Esophagus muscularis mucosa (tissue), 4 donors: ENCODE measurements around the gene UBA52. TPM values are rescaled to one million over a fixed set of nuclear protein-coding genes. Genes with fewer than 3 reads are reported as not detected.

Experiments
- DNase-seq: peaks from one replicate; pipeline ENCODE4 v3.0.0-alpha.2; 2017; ENCODE audit errors: extremely low spot score
- H3K27ac ChIP-seq, 4 donors: fragments of 200-600 bp; sonication (generic); replicated peaks in 1 of 4; 1 replicate in 3 of 4; 2 replicates in 1 of 4; pipeline ENCODE4 v1.5.1; 2016 to 2019; ENCODE audit warnings: mild to moderate bottlenecking in 1 of 4
- H3K27me3 ChIP-seq, 4 donors: fragments of 200-600 bp; sonication (generic); one replicate each; pipeline versions ENCODE4 v1.5.1 to v1.6.0; 2016 to 2019
- H3K36me3 ChIP-seq, 4 donors: fragments of 200-600 bp; sonication (generic); one replicate each; pipeline ENCODE4 v1.5.1; 2016 to 2019
- H3K4me1 ChIP-seq, 4 donors: fragments of 200-600 bp; sonication (generic); one replicate each; pipeline ENCODE4 v1.5.1; 2016 to 2019
- H3K4me3 ChIP-seq, 4 donors: fragments of 200-600 bp; sonication (generic); 1 replicate in 2 of 4; 2 replicates in 2 of 4; pipeline ENCODE4 v1.5.1; 2016 to 2019; ENCODE audit warnings: mild to moderate bottlenecking in 4 of 4, moderate library complexity in 1 of 4
- H3K9me3 ChIP-seq, 4 donors: fragments of 200-600 bp; sonication (generic); 1 replicate in 3 of 4; 2 replicates in 1 of 4; pipeline ENCODE4 v1.5.1; 2016 to 2019
- CTCF ChIP-seq, 3 experiments: fragments of 200-600 bp in 2 of 3; fragments of 450-650 bp in 1 of 3; sonication (generic) in 2 of 3; IDR thresholded peaks; one replicate each; pipeline ENCODE4 v1.5.1; 2017 to 2019; ENCODE audit warnings: antibody characterized with exemption in 3 of 3, mild to moderate bottlenecking in 2 of 3, moderate library complexity in 1 of 3
- EP300 ChIP-seq: sonication (generic); formaldehyde crosslinking; IDR thresholded peaks from one replicate; pipeline ENCODE4 v1.6.1; 2017; ENCODE audit warnings: antibody characterized with exemption
- POLR2A ChIP-seq: fragments of 450-650 bp; IDR thresholded peaks from one replicate; pipeline ENCODE4 v1.6.1; 2017; ENCODE audit warnings: antibody characterized with exemption, moderate library complexity, mild to moderate bottlenecking, low read depth
- POLR2AphosphoS5 ChIP-seq, 2 donors: sonication (generic); formaldehyde crosslinking; IDR thresholded peaks; one replicate each; pipeline ENCODE4 v1.6.1; 2017; ENCODE audit warnings: antibody characterized with exemption in 2 of 2
- WGBS: methylation state at CpG from one replicate; pipeline ENCODE4 v1.1.5; 2018; 5-methylcytosine and 5-hydroxymethylcytosine counted together
- intact Hi-C: fragments of 100-400 bp; cut with DNase I; formaldehyde crosslinking; loops from one replicate; pipeline ENCODE4 v1.15.1; 2023
- total RNA-seq, 4 donors: library from RNA; depleted of rRNA; stranded (reverse); fragments of >200 nt; gene quantifications; one replicate each; pipeline versions ENCODE4 v1.1.0 to v1.2.1, GENCODE V29; 2016

The UBA52 gene
- total RNA-seq, 4 donors from 2014 or later, result 560 to 800 (median 665) TPM

- H3K4me3 ChIP-seq, result peak overlapping the region; percentile 47 to 63 (median 48)
- intact Hi-C loops, result loop anchor here (5.0 kb wide), 2 partner anchors 84 to 254 kb away; no protein-coding TSS in a partner anchor
- no peak for TF ChIP-seq EP300
- TF ChIP-seq POLR2A, result no peak
- no peak for TF ChIP-seq POLR2AphosphoS5 (IDR thresholded peaks at IDR 0.05)
- H3K9me3 ChIP-seq, result no peaks in the 10 kb centered on the region
- H3K36me3 ChIP-seq, result peaks cover 0 to 20% (median 8%) of the 10 kb centered on the region in 4 donors
- peaks cover 24 to 44% (median 37%) of the 10 kb centered on the region in 4 donors for H3K4me1 ChIP-seq
- no peak for DNase-seq
- peaks cover 0 to 11% (median 8%) of the 10 kb centered on the region in 4 donors for H3K27me3 ChIP-seq
- H3K27ac ChIP-seq, result peak overlapping the region; percentile 31 to 47 (median 35)
- WGBS, result 35% methylated on average over 11 of the region's 25 CpGs
These were observed 21.9 kb downstream of the UBA52 start for GRCh38 chr19:18593367-18594095.

- H3K9me3 ChIP-seq, result no peaks in the 10 kb centered on the region
- 1% methylated on average over 17 of the region's 54 CpGs for WGBS
- H3K27me3 ChIP-seq, result peaks cover 0 to 19% (median 8%) of the 10 kb centered on the region in 4 donors
- H3K27ac ChIP-seq, result peak overlapping the region; percentile 31 to 47 (median 35)
- H3K36me3 ChIP-seq, result peaks cover 0 to 20% (median 8%) of the 10 kb centered on the region in 4 donors
- intact Hi-C loops, result loop anchor here (5.0 kb wide), 2 partner anchors 83 to 253 kb away; no protein-coding TSS in a partner anchor
- peak overlapping the region; percentile 47 to 63 (median 48) for H3K4me3 ChIP-seq
- H3K4me1 ChIP-seq, result peaks cover 24 to 37% (median 33%) of the 10 kb centered on the region in 4 donors
- TF ChIP-seq POLR2A, result no peak
- peak; percentile 94 to 98 (median 96) for TF ChIP-seq CTCF (IDR thresholded peaks at IDR 0.05)
- no peak for TF ChIP-seq EP300
- peak; percentile 8 to 12 for TF ChIP-seq POLR2AphosphoS5 (IDR thresholded peaks at IDR 0.05)
- DNase-seq, result no peak
These were observed 22.6 kb downstream of the UBA52 start for GRCh38 chr19:18594096-18594823.

GRCh38 chr19:18594824-18595373 lies 23.2 kb downstream of the UBA52 start:
- Histone ChIP-seq H3K4me3 (peak overlapping the region; percentile 47 to 63 (median 48)), H3K27me3 (peaks cover 0 to 25% (median 8%) of the 10 kb centered on the region in 4 donors), H3K27ac (peak overlapping the region in 2 of 4 donors; percentile 33 to 47), H3K4me1 (peaks cover 19 to 31% (median 26%) of the 10 kb centered on the region in 4 donors), H3K36me3 (peaks cover 0 to 20% (median 8%) of the 10 kb centered on the region in 4 donors), H3K9me3 (no peaks in the 10 kb centered on the region)
- no peak for TF ChIP-seq EP300
- TF ChIP-seq POLR2A, result no peak
- TF ChIP-seq CTCF (IDR thresholded peaks at IDR 0.05), result no peak
- no peak for TF ChIP-seq POLR2AphosphoS5 (IDR thresholded peaks at IDR 0.05)
- WGBS, result 26% methylated on average over 20 of the region's 26 CpGs
- intact Hi-C loops, result loop anchor here (5.0 kb wide), 2 partner anchors 82 to 252 kb away; no protein-coding TSS in a partner anchor
- no peak for DNase-seq

- no peak overlapping the region for H3K4me3 ChIP-seq
- peaks cover 0 to 29% (median 8%) of the 10 kb centered on the region in 4 donors for H3K27me3 ChIP-seq
- 68% methylated on average over 6 of the region's 6 CpGs for WGBS
- peaks cover 17 to 25% (median 21%) of the 10 kb centered on the region in 4 donors for H3K4me1 ChIP-seq
- no peak for DNase-seq
- intact Hi-C loops, result no loop called here
- TF ChIP-seq CTCF (IDR thresholded peaks at IDR 0.05) (no peak), POLR2AphosphoS5 (IDR thresholded peaks at IDR 0.05) (no peak), POLR2A (no peak), EP300 (no peak)
- peaks cover 0 to 18% (median 8%) of the 10 kb centered on the region in 4 donors for H3K36me3 ChIP-seq
- H3K27ac ChIP-seq, result no peak overlapping the region
- no peaks in the 10 kb centered on the region for H3K9me3 ChIP-seq
These were observed 23.8 kb downstream of the UBA52 start for GRCh38 chr19:18595475-18595874.
